Endothelial cell of umbilical vein (primary cell): Measurements from ENCODE around the gene PSKH1. TPM values are rescaled to one million over a fixed set of nuclear protein-coding genes. Genes with fewer than 3 reads are reported as not detected.
"Not testable (repeated sequence)": the region's sequence is repeated elsewhere in the genome, so short reads cannot be mapped to it uniquely, and the experiment has no call there.

Source experiments
- BruUV-seq: library from RNA; stranded (reverse); fragments of 400-500 nt; replicated peaks from 2 replicates; lab custom pipeline; 2021; lab: Mats Ljungman, UMichigan
- CTCF ChIA-PET: fragments of 300-600, 350-600 bp; sonication (Branson Sonifier 250); formaldehyde crosslinking; loops from one replicate; lab custom pipeline; 2021; ENCODE audit warnings: antibody characterized with exemption, inconsistent platforms; lab: Charles Lee
- POLR2A ChIA-PET: fragments of 300-600, 350-600 bp; sonication (Branson Sonifier 250); formaldehyde crosslinking; loops from one replicate; lab custom pipeline; 2021; ENCODE audit warnings: antibody characterized with exemption, inconsistent platforms; lab: Charles Lee
- DNase-seq: peaks from one replicate; pipeline ENCODE4 v3.0.0-alpha.2; 2011; ENCODE audit warnings: low read depth, low spot score
- FAIRE-seq: peaks from 2 replicates; lab custom pipeline; 2011; peaks lifted over from hg19 to GRCh38; lab: Jason Lieb, UNC
- H2AFZ ChIP-seq: 2 replicates; pipeline ENCODE4 v1.6.0; 2012; ENCODE audit warnings: low read depth, low read length, control low read depth, inconsistent platforms
- H3K27ac ChIP-seq: 2 replicates; pipeline ENCODE4 v1.5.1; 2011; ENCODE audit warnings: low read depth, mild to moderate bottlenecking, control low read depth, low read length, moderate library complexity; ENCODE audit not compliant: insufficient read depth
- H3K27me3 ChIP-seq, 2 experiments: 2 replicates each; pipeline versions ENCODE4 v1.6.0 to v1.6.1; 2011; ENCODE audit warnings: low read length in 2 of 2, mixed read lengths in 1 of 2; ENCODE audit not compliant: control insufficient read depth in 2 of 2, insufficient read depth in 2 of 2
- H3K36me3 ChIP-seq, 2 experiments: 2 replicates in 1 of 2; 3 replicates in 1 of 2; pipeline ENCODE4 v1.5.1; 2011; ENCODE audit warnings: low read length in 2 of 2, mild to moderate bottlenecking in 1 of 2, moderate library complexity in 1 of 2; ENCODE audit not compliant: control insufficient read depth in 2 of 2, insufficient read depth in 2 of 2; ENCODE audit errors: extremely low read depth in 1 of 2
- H3K4me1 ChIP-seq: 3 replicates; pipeline ENCODE4 v1.5.1; 2011; ENCODE audit warnings: mild to moderate bottlenecking, low read length; ENCODE audit not compliant: control insufficient read depth, insufficient read depth; ENCODE audit errors: extremely low read depth
- H3K4me2 ChIP-seq: 2 replicates; pipeline ENCODE4 v1.6.1; 2011; ENCODE audit warnings: low read length, control low read depth, mixed read lengths; ENCODE audit not compliant: insufficient read depth
- H3K4me3 ChIP-seq, 3 experiments: fragments of 200-600 bp in 1 of 3; sonication (generic), shearing (Covaris generic) in 1 of 3; replicated peaks in 1 of 3; 2 replicates each; pipeline ENCODE4 v1.5.1; 2011 to 2016; ENCODE audit warnings: control low read depth in 3 of 3, low read length in 3 of 3, mild to moderate bottlenecking in 2 of 3, inconsistent platforms in 1 of 3, low read depth in 1 of 3, moderate library complexity in 1 of 3; ENCODE audit not compliant: insufficient read depth in 1 of 3
- H3K79me2 ChIP-seq: 2 replicates; pipeline ENCODE4 v1.6.0; 2012; ENCODE audit warnings: low read length, inconsistent platforms; ENCODE audit not compliant: control insufficient read depth, insufficient read depth
- H3K9ac ChIP-seq: replicated peaks from 2 replicates; pipeline ENCODE3; 2011; ENCODE audit warnings: low read length, control low read depth; ENCODE audit not compliant: insufficient read depth; ENCODE audit errors: extremely low read depth
- H3K9me1 ChIP-seq: replicated peaks from 3 replicates; pipeline ENCODE4 v1.6.0; 2011; ENCODE audit warnings: mild to moderate bottlenecking, low read length; ENCODE audit not compliant: control insufficient read depth, insufficient read depth; ENCODE audit errors: extremely low read depth
- H3K9me3 ChIP-seq: replicated peaks from 2 replicates; pipeline ENCODE4 v1.5.1; 2012; ENCODE audit warnings: low read length, inconsistent platforms; ENCODE audit not compliant: control insufficient read depth, insufficient read depth
- H4K20me1 ChIP-seq: replicated peaks from 2 replicates; pipeline ENCODE3; 2011; ENCODE audit warnings: mild to moderate bottlenecking, low read length; ENCODE audit not compliant: control insufficient read depth, insufficient read depth; ENCODE audit errors: extremely low read depth
- CTCF ChIP-seq, 2 donors: IDR thresholded peaks; 1 replicate in 1 of 2; 2 replicates in 1 of 2; pipeline ENCODE4 v1.5.1; 2011; ENCODE audit warnings: low read length in 2 of 2, mild to moderate bottlenecking in 2 of 2, moderate library complexity in 2 of 2, control low read depth in 1 of 2, inconsistent platforms in 1 of 2, low read depth in 1 of 2; ENCODE audit not compliant: insufficient read depth in 1 of 2; ENCODE audit errors: extremely low read depth in 1 of 2
- EZH2 ChIP-seq: IDR thresholded peaks from 2 replicates; pipeline ENCODE4 v1.6.1; 2012; ENCODE audit warnings: borderline replicate concordance, low read depth, mild to moderate bottlenecking, moderate library complexity, low read length, inconsistent platforms; ENCODE audit not compliant: severe bottlenecking
- FOS ChIP-seq: IDR thresholded peaks from 2 replicates; pipeline ENCODE4 v1.6.1; 2011; ENCODE audit warnings: mild to moderate bottlenecking, low read length, moderate library complexity, borderline replicate concordance; ENCODE audit not compliant: insufficient read depth
- GATA2 ChIP-seq: IDR thresholded peaks from 2 replicates; pipeline ENCODE4 v1.7.0; 2011; ENCODE audit warnings: low read depth, mild to moderate bottlenecking, moderate library complexity, mixed read lengths, low read length; ENCODE audit not compliant: insufficient read length, insufficient read depth
- JUN ChIP-seq: IDR thresholded peaks from 2 replicates; pipeline ENCODE4 v1.6.1; 2011; ENCODE audit warnings: borderline replicate concordance, low read depth; ENCODE audit not compliant: insufficient read length, insufficient read depth
- MYC ChIP-seq: IDR thresholded peaks from one replicate; pipeline ENCODE4 v1.6.1; 2011; ENCODE audit warnings: mild to moderate bottlenecking, low read depth, low read length
- POLR2A ChIP-seq: IDR thresholded peaks from 2 replicates; pipeline ENCODE4 v1.6.1; 2012; ENCODE audit warnings: low read depth, mild to moderate bottlenecking, control low read depth, low read length
- POLR2AphosphoS5 ChIP-seq: IDR thresholded peaks from 2 replicates; pipeline ENCODE4 v1.6.1; 2012; ENCODE audit warnings: low read depth, mild to moderate bottlenecking, control low read depth, low read length, moderate library complexity; ENCODE audit not compliant: insufficient read depth
- dilution Hi-C: fragments of 300-500 bp; cut with MboI; formaldehyde crosslinking; loops from one replicate; pipeline ENCODE4 v1.15.0; 2019; ENCODE audit warnings: low sequenced_read_pairs; ENCODE audit not compliant: extremely low pct_ligation_motif_present
- intact Hi-C: fragments of 100-400 bp; cut with micrococcal nuclease; formaldehyde crosslinking; loops from one replicate; pipeline ENCODE4 v1.10.0; 2022
- polyA plus RNA-seq, 4 experiments: library from polyadenylated mRNA; depleted of rRNA in 3 of 4; stranded (reverse) in 3 of 4; unstranded in 1 of 4; fragments of >200 nt; gene quantifications; 2 replicates each; pipeline versions ENCODE4 v1.2.1 to v1.2.3, GENCODE V29; 2011 to 2012; ENCODE audit warnings: missing spikeins in 1 of 4
- total RNA-seq: library from RNA; stranded (reverse); gene quantifications from 2 replicates; pipeline ENCODE4 v1.2.3, GENCODE V29; 2021
- TF ChIP-seq, protein P1 (sequence below): IDR thresholded peaks from 2 replicates; pipeline ENCODE4 v1.6.1; 2011; ENCODE audit not compliant: insufficient read depth, insufficient read length

The PSKH1 gene
- total and polyA plus RNA-seq, 2 donors (not counting 3 experiments of a cell fraction or from before 2014, with no cell fraction given) = 25.9 to 42.6 TPM

GRCh38 chr16:67862623-67863583 is 30.2 kb upstream of the PSKH1 start:
- BruUV-seq = no TSS peak
- Histone ChIP-seq H3K9me3 (no peaks in the 10 kb centered on the region), H4K20me1 (peaks cover 2% of the 10 kb centered on the region), H3K4me2 (no peak overlapping the region), H3K36me3 (peaks cover 5 to 36% of the 10 kb centered on the region in 2 experiments), H3K79me2 (peaks cover 70% of the 10 kb centered on the region), H3K27ac (no peak overlapping the region), H3K4me1 (no peaks in the 10 kb centered on the region), H3K4me3 (no peak overlapping the region), H3K9ac (no peak overlapping the region), H3K27me3 (no peaks in the 10 kb centered on the region), H2AFZ (no peak overlapping the region), H3K9me1 (no peaks in the 10 kb centered on the region)
- TF ChIP-seq EZH2 = no peak
- TF ChIP-seq POLR2A = no peak
- no peak for TF ChIP-seq CTCF (IDR thresholded peaks at IDR 0.05; ENCODE audit: extremely low read depth in 1 of 2, insufficient read depth in 1 of 2, low read depth in 1 of 2, low read length in 2 of 2)
- TF ChIP-seq JUN = no peak
- no peak for TF ChIP-seq POLR2AphosphoS5
- TF ChIP-seq FOS = no peak
- no peak for TF ChIP-seq GATA2
- TF ChIP-seq, protein P1, sequence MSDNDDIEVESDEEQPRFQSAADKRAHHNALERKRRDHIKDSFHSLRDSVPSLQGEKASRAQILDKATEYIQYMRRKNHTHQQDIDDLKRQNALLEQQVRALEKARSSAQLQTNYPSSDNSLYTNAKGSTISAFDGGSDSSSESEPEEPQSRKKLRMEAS = no peak
- no peak for TF ChIP-seq MYC
- ChIA-PET POLR2A (no interaction called here), CTCF (interaction anchor here (0.7 to 4.5 kb wide), 9 partner anchors 9 to 342 kb away, joined by 3 to 64 read pairs (median 3); partner anchors contain the start of genes CENPT and NUTF2)
- dilution Hi-C loops (no loop called here), intact Hi-C loops (no loop called here)
- FAIRE-seq (no peak), DNase-seq (no peak)

DNA sequence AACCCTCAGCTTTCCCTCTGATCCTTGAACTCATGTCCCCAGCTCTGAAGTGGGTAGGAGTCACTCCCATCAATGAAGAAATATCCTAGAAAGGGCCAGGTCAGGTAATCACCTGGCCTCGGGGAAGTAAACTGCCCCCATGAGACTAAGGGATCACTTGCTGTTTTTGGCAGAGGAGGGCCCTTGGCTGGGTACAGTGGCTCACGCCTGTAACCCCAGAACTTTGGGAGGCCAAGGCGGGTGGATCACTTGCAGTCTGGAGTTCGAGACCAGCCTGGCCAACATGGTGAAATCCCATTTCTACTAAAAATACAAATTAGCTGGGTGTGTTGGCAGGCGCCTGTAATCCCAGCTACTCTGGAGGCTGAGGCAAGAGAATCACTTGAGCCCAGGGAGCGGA is 29.0 kb upstream of the PSKH1 start:
- H4K20me1 ChIP-seq, H2AFZ ChIP-seq, DNase-seq, H3K4me1 ChIP-seq, H3K4me2 ChIP-seq, H3K9ac ChIP-seq, FAIRE-seq, H3K9me1 ChIP-seq, H3K27ac ChIP-seq, H3K9me3 ChIP-seq, POLR2A ChIA-PET, intact Hi-C loops, H3K4me3 ChIP-seq, dilution Hi-C loops, H3K27me3 ChIP-seq, BruUV-seq: not testable (repeated sequence)
- Histone ChIP-seq H3K79me2 (peaks cover 58% of the 10 kb centered on the region), H3K36me3 (peaks cover 13 to 41% of the 10 kb centered on the region in 2 experiments)
- CTCF ChIA-PET = interaction anchor here (0.7 to 4.5 kb wide), 4 partner anchors 7 to 191 kb away, joined by 3 to 64 read pairs (median 4); no protein-coding TSS in a partner anchor
